ENCODE data around the gene PLA2G3. TPM values are rescaled to one million over a fixed set of nuclear protein-coding genes. Genes with fewer than 3 reads are reported as not detected.

PLA2G3 gene
- total RNA-seq, 1 experiment from 2014 or later, result not detected

- in situ Hi-C loops (cut with HindIII; ENCODE audit: low pct_unique_long_range_greater_than_20kb, low sequenced_read_pairs), result no loop called here
- TF ChIP-seq, protein P1, sequence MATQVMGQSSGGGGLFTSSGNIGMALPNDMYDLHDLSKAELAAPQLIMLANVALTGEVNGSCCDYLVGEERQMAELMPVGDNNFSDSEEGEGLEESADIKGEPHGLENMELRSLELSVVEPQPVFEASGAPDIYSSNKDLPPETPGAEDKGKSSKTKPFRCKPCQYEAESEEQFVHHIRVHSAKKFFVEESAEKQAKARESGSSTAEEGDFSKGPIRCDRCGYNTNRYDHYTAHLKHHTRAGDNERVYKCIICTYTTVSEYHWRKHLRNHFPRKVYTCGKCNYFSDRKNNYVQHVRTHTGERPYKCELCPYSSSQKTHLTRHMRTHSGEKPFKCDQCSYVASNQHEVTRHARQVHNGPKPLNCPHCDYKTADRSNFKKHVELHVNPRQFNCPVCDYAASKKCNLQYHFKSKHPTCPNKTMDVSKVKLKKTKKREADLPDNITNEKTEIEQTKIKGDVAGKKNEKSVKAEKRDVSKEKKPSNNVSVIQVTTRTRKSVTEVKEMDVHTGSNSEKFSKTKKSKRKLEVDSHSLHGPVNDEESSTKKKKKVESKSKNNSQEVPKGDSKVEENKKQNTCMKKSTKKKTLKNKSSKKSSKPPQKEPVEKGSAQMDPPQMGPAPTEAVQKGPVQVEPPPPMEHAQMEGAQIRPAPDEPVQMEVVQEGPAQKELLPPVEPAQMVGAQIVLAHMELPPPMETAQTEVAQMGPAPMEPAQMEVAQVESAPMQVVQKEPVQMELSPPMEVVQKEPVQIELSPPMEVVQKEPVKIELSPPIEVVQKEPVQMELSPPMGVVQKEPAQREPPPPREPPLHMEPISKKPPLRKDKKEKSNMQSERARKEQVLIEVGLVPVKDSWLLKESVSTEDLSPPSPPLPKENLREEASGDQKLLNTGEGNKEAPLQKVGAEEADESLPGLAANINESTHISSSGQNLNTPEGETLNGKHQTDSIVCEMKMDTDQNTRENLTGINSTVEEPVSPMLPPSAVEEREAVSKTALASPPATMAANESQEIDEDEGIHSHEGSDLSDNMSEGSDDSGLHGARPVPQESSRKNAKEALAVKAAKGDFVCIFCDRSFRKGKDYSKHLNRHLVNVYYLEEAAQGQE (IDR thresholded peaks at IDR 0.05; ENCODE audit: insufficient read depth in 1 of 2, low read depth in 2 of 2, low read length in 1 of 2), result no peak
- no peak for TF ChIP-seq SIN3A (IDR thresholded peaks at IDR 0.05; ENCODE audit: borderline replicate concordance, insufficient read depth, low read depth, low read length)
- TF ChIP-seq, protein P2, sequence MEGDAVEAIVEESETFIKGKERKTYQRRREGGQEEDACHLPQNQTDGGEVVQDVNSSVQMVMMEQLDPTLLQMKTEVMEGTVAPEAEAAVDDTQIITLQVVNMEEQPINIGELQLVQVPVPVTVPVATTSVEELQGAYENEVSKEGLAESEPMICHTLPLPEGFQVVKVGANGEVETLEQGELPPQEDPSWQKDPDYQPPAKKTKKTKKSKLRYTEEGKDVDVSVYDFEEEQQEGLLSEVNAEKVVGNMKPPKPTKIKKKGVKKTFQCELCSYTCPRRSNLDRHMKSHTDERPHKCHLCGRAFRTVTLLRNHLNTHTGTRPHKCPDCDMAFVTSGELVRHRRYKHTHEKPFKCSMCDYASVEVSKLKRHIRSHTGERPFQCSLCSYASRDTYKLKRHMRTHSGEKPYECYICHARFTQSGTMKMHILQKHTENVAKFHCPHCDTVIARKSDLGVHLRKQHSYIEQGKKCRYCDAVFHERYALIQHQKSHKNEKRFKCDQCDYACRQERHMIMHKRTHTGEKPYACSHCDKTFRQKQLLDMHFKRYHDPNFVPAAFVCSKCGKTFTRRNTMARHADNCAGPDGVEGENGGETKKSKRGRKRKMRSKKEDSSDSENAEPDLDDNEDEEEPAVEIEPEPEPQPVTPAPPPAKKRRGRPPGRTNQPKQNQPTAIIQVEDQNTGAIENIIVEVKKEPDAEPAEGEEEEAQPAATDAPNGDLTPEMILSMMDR (IDR thresholded peaks at IDR 0.05), result no peak
- TF ChIP-seq TCF7L2 (IDR thresholded peaks at IDR 0.05; ENCODE audit: low read depth, low read length), result no peak
- no peak for TF ChIP-seq POLR2AphosphoS5 (IDR thresholded peaks at IDR 0.05; ENCODE audit: low read depth, low read length)
- H3K27ac ChIP-seq (ENCODE audit: low read length), result no peak overlapping the region
- ChIA-PET POLR2A (no interaction called here), CTCF (no interaction called here)
- intact Hi-C loops (cut with micrococcal nuclease; ENCODE audit: unreplicated experiment), result no loop called here
- no peaks in the 10 kb centered on the region for H3K4me1 ChIP-seq (ENCODE audit: control insufficient read depth, insufficient read depth, low read length)
- DNase-seq (ENCODE audit: low read depth, low spot score), result no peak
- ATAC-seq, result no peak
- no peak overlapping the region for H3K4me3 ChIP-seq (ENCODE audit: low read depth in 2 of 2, low read length in 2 of 2)
- BruUV-seq (replicated peaks), result no TSS peak
- no peaks in the 10 kb centered on the region for H3K36me3 ChIP-seq (ENCODE audit: control insufficient read depth, insufficient read depth, low read length)
- H3K27me3 ChIP-seq (ENCODE audit: control insufficient read depth, insufficient read depth, low read length), result no peaks in the 10 kb centered on the region
- no peaks in the 10 kb centered on the region for H3K9me3 ChIP-seq (ENCODE audit: control insufficient read depth, insufficient read depth, low read depth, low read length)
These were observed 40.2 kb downstream of the PLA2G3 start for GRCh38 chr22:31099841-31100761.

GRCh38 chr22:31099386-31099785 lies 40.9 kb downstream of the PLA2G3 start:
- POLR2A ChIA-PET, result no interaction called here
- intact Hi-C loops (cut with micrococcal nuclease; ENCODE audit: unreplicated experiment), result no loop called here

More at GRCh38 chr22:31099386-31099785, 40.9 kb downstream of the PLA2G3 start:
- Histone ChIP-seq H3K36me3 (ENCODE audit: control insufficient read depth, insufficient read depth, low read length) (no peaks in the 10 kb centered on the region), H3K4me3 (ENCODE audit: low read depth in 2 of 2, low read length in 2 of 2) (no peak overlapping the region), H3K4me1 (ENCODE audit: control insufficient read depth, insufficient read depth, low read length) (no peaks in the 10 kb centered on the region), H3K27ac (ENCODE audit: low read length) (no peak overlapping the region), H3K27me3 (ENCODE audit: control insufficient read depth, insufficient read depth, low read length) (no peaks in the 10 kb centered on the region), H3K9me3 (ENCODE audit: control insufficient read depth, insufficient read depth, low read depth, low read length) (no peaks in the 10 kb centered on the region)
- TF ChIP-seq TCF7L2 (IDR thresholded peaks at IDR 0.05; ENCODE audit: low read depth, low read length), result no peak
- TF ChIP-seq, protein P1 (IDR thresholded peaks at IDR 0.05; ENCODE audit: insufficient read depth in 1 of 2, low read depth in 2 of 2, low read length in 1 of 2), result no peak
- TF ChIP-seq POLR2AphosphoS5 (IDR thresholded peaks at IDR 0.05; ENCODE audit: low read depth, low read length), result no peak
- no peak for TF ChIP-seq SIN3A (IDR thresholded peaks at IDR 0.05; ENCODE audit: borderline replicate concordance, insufficient read depth, low read depth, low read length)
- TF ChIP-seq, protein P2 (IDR thresholded peaks at IDR 0.05), result no peak
- no peak for ATAC-seq
- in situ Hi-C loops (cut with HindIII; ENCODE audit: low pct_unique_long_range_greater_than_20kb, low sequenced_read_pairs), result no loop called here
- DNase-seq (ENCODE audit: low read depth, low spot score), result no peak
- CTCF ChIA-PET, result no interaction called here
- BruUV-seq (replicated peaks), result no TSS peak

Data from Panc1 (cell line).